ENCODE measurements around the gene IL17C. TPM values are rescaled to one million over a fixed set of nuclear protein-coding genes. Genes with fewer than 3 reads are reported as not detected.
A peak's percentile ranks its signal among the peaks of the same experiment; 100 is the strongest.

IL17C gene
- total and polyA plus RNA-seq, 2 experiments from 2014 or later, result not detected

GRCh38 chr16:88634141-88634993, 4.0 kb upstream of the IL17C start:
- no peak overlapping the region for H3K27ac ChIP-seq
- TF ChIP-seq CTCF (IDR thresholded peaks at IDR 0.05; ENCODE audit: low read depth, low read length), result no peak
- H3K4me3 ChIP-seq, result peak overlapping the region; percentile 11
- H3K4me1 ChIP-seq (ENCODE audit: low read depth), result peaks cover 4% of the 10 kb centered on the region
- no peaks in the 10 kb centered on the region for H3K9me3 ChIP-seq (ENCODE audit: low read depth)
- H3K36me3 ChIP-seq, result peaks cover 23% of the 10 kb centered on the region
- peak in 1 of 2 donors; percentile 63 for DNase-seq (ENCODE audit: low read depth in 1 of 2, low spot score in 1 of 2)
- peaks cover 54% of the 10 kb centered on the region for H3K27me3 ChIP-seq

- Histone ChIP-seq H3K27ac (no peak overlapping the region), H3K4me1 (ENCODE audit: low read depth) (peaks cover 4% of the 10 kb centered on the region), H3K36me3 (peaks cover 16% of the 10 kb centered on the region), H3K9me3 (ENCODE audit: low read depth) (no peaks in the 10 kb centered on the region), H3K27me3 (peaks cover 62% of the 10 kb centered on the region), H3K4me3 (peak overlapping the region; percentile 11)
- no peak for TF ChIP-seq CTCF (IDR thresholded peaks at IDR 0.05; ENCODE audit: low read depth, low read length)
- DNase-seq (ENCODE audit: low read depth in 1 of 2, low spot score in 1 of 2), result no peak
These were observed 3.2 kb upstream of the IL17C start for GRCh38 chr16:88634994-88635670.

- Histone ChIP-seq H3K4me3 (no peak overlapping the region), H3K9me3 (ENCODE audit: low read depth) (no peaks in the 10 kb centered on the region), H3K36me3 (peaks cover 12% of the 10 kb centered on the region), H3K4me1 (ENCODE audit: low read depth) (peaks cover 4% of the 10 kb centered on the region), H3K27me3 (peaks cover 62% of the 10 kb centered on the region), H3K27ac (no peak overlapping the region)
- no peak for DNase-seq (ENCODE audit: low read depth in 1 of 2, low spot score in 1 of 2)
- TF ChIP-seq CTCF (IDR thresholded peaks at IDR 0.05; ENCODE audit: low read depth, low read length), result no peak
These were observed 2.6 kb upstream of the IL17C start for GRCh38 chr16:88635671-88636319.

GRCh38 chr16:88636488-88637265, 1.7 kb upstream of the IL17C start:
- Histone ChIP-seq H3K9me3 (ENCODE audit: low read depth) (no peaks in the 10 kb centered on the region), H3K36me3 (peaks cover 4% of the 10 kb centered on the region), H3K4me3 (no peak overlapping the region), H3K4me1 (ENCODE audit: low read depth) (peaks cover 4% of the 10 kb centered on the region), H3K27me3 (peaks cover 62% of the 10 kb centered on the region), H3K27ac (no peak overlapping the region)
- no peak for TF ChIP-seq CTCF (IDR thresholded peaks at IDR 0.05; ENCODE audit: low read depth, low read length)
- DNase-seq (ENCODE audit: low read depth in 1 of 2, low spot score in 1 of 2), result no peak

Data from cardiac muscle cell (in vitro differentiated cells and primary cell).